NCI-H2029 (cell line): Measurements from ENCODE around the gene NT5DC1.

Source experiments
- DNase-seq: peaks from one replicate; lab custom pipeline; 2025; lab: John Stamatoyannopoulos, UW

NT5DC1 gene

DNA sequence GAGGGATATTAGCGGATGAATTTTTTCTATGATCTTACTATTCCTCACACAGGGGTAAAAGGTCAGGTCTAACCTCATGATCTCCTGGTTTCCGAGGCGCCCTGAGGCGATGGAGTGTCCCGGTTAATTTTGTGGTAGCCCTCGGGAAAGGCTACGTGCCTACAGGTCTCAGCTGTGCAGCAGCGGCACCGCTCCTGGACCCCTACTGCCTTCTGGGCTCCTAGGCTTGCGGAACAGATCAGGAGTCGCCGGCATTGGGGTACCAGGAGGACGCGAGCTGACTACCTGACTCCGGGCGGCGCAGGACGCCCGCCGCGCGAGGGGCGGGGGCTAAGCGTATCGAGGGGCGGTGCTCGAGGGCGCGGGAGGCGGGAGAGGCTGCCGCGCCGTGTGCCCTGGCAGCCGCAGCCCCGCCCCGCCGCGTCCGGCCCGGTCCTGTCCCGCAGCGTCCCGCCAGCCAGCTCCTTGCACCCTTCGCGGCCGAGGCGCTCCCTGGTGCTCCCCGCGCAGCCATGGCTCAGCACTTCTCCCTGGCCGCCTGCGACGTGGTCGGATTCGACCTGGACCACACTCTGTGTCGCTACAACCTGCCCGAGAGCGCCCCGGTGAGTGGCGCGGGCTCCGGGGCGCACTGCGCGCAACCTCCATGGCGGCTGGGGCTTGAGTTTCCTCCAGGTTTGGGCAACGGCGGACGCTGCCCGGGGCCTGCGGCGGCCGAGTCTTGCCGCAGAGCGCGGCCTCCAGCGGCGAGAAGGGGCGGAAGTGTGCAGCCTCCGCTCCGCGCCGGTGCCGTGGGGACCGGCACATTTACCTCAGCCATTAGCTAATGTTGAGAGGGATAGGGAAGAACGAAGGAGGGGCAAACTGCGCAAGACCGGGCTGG, at the start of gene NT5DC1:
Gene NT5DC1 (plus strand): TSS at position 435 of the 883 bp plus-strand sequence. CDS start 78 bp downstream, at position 513.
- peak; percentile 84 for DNase-seq

DNA sequence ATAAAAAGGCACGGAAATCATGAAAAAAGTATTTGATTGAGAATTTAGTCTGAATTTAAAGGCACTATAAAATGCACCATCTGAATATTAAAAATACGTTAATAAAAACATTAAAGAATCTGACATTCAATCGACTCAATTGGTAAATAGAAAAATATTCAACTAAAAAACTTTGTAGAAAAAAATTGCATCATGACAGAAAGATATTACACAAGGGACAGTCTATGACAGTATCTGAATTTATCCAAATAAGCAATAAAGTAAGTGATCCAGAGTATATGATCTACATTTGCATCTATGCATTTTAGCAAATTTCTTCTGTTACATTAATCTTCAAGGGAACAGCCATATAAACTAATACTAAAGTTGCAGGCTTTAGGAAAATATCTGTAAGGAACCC, 49.4 kb upstream of the NT5DC1 start:
- no peak for DNase-seq

DNA sequence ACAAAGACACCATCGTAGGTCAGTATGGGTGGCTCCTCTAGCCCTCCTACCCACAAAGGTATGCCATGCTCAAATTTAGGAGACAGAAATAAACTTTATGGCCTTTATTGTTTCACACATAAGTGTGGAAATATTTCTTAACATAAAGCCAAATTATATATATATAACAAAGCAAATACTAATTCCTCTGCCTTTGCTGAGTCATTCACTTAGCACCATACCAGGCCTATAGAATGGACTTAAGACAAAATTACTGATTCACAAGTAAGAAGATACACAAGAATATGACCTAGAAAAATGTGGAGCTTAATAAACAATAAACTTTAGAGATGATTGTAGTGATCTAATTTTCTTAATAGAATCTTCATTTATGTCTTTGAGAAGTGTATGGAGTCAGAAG, 45.1 kb upstream of the NT5DC1 start:
- DNase-seq = no peak

DNA sequence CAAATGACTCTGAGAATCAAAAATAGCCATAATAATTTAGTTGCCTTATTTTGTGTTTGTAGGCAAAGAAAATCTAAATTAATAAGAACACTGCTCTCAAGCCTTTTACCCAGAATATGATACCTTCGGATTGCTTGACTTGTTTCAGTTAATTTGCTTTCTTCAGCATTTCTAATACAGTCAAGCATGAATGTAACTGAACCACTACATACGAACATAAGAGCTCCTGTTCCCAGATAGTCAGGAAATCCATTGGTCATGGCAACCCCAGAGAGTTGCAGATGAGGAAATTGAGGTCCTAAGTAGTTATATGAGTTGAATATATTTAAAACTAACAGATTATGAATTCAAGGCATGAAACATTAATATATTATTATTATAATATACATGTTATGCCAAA, 42.9 kb upstream of the NT5DC1 start:
- DNase-seq = no peak

DNA sequence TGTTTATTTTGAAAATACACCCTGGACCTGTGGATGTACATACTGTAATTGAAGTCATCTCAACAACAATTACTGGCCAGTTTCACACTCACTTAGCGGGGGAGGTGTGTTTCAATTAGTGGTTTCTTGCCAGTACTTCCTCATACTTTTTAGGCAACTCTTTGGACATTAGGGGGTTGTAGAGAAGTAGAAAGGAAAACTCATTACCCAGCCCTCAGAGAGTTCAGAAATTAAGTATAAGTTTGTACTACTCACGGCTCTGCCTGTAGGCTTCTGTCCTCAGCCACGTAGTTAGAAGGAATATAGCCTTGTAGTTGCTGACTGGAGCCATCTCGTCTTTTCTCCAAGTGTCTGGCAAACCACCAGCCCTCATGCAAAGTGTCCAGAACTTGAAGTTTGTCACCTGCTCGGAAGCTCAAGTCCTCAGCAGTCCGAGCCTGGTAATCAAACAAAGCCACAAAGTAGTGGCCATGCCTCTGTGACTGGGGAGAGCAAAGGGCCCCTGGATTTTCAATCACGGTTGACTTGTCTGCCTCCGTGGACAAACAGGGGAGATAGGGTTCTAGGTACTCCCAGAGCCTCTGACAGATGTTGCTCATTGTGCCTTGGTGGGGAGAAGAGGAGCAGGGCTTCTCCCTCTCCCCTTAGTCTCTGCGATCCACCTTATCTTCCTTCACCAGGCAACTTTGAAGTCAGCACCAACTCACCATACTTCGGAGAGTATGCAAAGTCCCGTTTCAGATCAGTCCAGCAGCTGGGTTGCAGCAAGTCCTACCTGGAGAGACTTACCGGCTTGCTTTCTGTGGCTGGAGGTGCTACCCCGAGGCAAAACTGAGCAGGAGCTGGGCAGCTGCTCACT, 40.7 kb upstream of the NT5DC1 start:
- no peak for DNase-seq

DNA sequence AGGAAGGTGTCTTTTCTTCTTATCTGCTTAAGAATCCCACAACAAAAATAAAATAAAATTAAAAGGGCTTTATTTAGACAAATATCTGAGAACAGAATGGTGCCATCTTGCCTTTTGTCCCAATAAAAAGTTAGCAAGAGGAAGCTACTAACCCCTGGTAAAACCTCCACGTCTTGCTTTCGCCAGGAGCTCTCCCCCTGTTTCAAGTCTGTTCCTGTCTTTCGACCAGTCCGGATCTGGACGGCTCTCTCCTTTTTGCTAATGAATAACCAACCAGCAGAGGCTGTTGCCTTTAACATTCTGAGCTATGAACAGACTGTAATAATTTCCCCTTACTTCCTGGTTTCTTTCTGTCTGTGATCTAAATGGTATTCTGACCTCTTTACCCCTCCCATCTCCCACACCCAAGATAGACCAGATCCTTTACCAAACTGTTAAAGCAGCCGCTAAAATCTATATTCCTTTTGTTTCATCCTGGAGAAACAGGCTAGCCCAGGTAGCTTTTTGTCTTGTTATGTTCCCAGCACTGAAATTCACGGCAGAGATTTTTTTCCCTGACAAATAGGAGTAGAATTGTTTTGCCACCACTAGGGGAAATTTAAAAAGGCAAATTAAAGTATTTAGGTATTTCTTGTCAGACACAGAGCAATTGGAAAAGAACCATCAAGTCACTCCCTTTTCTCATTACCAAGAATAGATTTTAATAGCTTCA, 39.9 kb upstream of the NT5DC1 start, which contains the start of gene FRK:
Gene FRK (minus strand): TSS at position 320 of the 712 bp plus-strand sequence. CDS start 580 bp downstream, outside the sequence.
- no peak for DNase-seq

DNA sequence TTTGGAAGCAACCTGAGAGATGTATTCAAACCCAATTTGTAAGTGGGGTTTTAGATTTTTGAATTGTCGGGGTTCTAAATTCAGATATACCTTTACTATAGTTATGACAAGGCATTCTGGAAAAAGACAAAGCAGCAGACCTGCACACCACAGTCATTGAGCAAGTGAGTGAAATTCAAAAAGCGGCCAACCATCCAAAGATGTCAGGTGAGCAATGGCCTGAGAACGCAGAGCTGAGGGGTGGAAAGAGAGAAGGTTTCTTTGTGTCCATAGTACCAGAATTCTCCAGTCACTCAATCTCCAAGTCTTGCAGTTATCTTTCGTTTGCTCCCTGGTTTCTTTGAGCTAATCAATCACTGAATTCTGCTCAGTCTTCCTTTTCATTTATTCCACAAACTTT, 38.2 kb upstream of the NT5DC1 start:
- DNase-seq = no peak

DNA sequence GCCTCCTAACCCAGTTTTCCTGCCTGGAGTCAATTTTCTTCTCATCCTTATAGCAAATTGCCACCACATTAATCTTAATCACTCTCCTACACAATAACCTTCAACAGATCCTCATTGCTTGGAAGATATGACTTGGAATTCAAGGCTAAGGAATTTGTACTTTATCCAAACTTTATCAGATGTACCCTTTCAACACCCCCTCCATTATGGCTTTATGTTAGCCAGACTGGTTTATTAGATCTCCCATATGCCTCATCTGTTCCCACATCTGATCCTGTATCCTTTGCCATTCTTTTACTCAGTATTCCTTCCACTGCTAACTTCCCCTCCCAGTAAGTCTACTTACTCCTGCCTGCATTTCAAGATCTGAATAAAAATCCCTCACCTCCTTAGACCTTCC, 36.0 kb upstream of the NT5DC1 start:
- DNase-seq = no peak

DNA sequence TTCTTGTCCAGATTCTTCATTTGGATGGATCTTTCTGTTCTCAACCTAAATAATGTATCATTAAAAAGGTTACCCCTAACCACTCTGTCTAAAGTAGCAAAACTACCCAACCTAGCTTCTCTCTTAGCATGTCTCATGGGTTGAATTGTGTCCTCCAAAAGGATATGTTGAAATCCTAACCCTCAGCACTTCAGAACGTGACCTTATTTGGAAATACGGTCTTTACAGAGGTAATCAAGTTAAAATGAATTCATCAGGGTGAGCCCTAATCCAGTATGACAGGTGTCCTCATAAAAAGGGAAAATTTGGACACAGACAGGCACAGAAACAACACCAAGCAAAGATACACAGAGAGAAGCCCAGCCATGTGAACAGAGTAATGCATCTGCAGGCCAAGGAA, 33.9 kb upstream of the NT5DC1 start:
- no peak for DNase-seq

DNA sequence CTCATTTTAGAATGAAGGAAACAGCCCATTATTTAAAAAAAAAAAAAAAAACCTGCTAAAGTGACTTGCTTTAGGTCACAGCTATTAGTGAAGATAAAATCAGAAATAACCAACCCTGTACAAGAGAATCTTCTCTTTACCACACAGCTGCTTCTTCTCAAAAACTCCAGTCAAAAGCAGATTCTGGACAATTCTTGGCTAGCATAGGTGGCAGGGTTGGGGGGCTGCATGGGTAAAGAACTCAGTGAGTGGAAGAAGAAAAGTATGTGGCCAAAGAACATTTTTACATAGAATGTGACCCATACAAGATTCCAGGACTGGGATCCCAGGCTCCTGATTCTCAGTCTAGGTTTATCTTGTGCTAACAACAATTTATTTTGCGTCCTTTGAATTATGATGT, 30.6 kb upstream of the NT5DC1 start:
- no peak for DNase-seq

DNA sequence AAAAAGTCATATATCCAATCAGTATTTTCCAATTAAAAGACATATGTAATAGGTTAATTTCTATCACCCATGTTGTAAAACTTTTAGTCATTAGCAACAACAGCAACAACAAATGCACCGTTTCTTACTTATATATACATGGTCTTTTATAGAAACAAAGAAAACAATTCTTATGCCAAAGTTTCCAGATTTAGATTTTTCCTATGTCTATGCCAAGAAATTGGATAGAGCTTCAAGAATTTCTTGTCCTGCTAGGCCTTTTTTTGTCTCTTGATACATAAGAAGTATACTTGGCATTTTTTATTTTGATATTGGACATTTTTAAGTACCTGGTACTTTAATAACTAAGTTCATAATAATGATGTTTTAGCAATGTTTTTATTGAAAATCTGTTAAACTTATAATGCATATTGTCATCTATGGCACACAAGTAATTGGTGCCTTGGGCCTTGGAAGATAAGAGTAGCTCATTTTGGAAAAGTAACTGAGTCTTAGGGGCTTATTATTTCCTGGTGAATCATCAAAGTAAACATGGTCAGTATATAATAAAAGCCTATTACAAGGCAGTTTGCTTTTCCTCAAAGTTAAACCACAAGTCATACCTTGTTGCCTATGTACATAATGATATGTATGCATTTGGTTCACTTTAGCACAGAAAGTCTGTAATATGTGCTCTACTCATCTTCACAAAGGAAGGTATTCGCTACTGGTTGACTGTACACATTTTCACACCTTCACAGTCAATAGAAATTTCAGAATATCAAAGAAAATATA, 29.9 kb upstream of the NT5DC1 start:
- DNase-seq = no peak

DNA sequence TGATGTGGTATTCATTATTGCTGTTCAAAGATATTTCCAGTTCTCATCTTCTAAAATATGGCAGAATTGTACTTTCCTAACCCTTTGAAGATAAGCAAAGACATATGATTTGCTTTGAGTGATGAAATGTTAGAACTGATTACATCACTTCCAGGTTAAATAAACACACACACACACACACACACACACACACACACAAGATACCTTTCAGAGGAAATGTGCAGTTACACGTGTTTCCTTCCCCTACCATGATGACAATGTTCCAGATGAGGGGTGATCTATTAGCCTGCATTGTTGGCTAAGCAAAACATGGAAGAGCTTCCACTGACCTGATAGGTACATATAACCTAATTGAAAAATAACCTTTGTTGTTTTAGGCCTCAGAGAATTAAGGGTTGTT, 28.3 kb upstream of the NT5DC1 start:
- no peak for DNase-seq

DNA sequence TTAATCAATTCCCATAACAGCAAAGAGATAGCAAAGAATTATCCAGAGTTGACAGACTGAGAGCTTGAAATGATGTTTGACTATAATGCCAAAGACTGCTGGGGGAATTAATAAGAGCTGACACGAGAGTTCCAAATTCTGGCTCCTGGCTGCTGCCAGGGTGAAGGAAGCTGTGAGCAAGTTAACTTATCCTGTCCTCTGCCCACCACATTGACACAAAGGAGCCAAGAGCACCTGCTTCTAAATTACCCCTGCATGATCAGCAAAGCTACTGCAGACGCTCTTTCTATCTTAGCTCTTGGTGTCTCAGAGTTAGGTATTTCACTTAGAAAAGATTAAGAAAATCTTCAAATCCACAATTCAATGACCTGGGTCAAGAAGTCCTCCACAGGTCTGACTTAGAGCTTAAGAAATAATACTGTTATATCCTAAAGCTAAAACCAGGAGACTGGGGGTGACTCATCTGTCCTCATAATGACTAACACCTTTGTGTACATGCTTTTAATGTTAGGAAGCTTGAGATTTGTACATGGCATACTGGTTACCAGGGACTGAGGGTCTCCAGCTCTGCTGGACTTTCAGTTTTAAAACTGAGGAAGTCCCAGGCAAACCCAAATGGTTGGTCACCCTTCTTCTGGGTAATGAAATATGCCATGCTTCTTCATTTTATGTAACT, 26.8 kb upstream of the NT5DC1 start:
- no peak for DNase-seq

DNA sequence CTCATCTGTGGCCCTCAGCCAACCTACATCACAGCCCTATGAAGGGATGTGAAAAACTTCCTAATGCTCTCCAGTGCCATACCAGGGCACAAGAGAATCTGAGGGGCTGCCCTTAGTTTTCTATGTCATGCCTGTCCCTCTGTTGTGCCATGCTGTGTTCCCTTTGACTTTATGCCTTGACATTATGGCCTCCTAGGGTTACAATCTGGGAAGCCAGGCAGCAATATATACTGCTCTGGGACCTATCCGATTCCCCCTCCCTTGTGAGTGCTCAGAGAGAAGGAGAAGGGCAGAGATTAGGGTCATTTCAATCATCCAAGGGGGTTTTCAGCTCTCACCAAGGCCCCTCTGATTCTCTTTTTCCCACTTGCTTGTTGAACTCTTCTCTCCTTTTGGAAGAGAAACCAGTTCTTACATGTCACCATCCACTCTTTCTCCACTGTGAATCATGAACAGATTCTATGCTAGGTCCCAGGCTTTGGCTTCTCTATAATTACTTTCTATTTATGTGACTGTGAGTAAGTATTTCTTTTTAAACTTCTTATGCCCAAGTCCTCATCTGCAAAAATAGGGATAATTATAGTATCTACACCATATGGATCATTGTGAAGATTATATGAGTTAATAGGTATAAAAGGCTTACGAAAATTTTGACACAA, 25.8 kb upstream of the NT5DC1 start:
- DNase-seq = no peak

DNA sequence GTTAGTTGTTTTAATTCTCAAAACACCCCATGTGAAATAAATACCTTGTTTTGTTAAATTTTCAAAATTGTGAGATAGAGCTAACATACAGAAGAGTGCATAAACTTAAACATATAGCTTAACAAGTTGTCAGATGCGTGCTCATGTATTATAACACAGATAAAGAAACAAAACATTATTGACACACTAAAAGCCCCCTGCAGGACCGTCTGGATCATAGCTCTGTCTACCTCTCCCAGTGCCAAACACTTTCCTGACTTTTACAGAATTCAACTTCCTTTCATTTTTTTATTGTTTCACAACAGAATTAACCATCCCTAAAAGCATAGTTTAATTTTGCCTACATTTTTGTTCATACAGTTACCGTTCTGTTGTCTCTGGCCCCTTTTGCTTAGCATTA, 22.1 kb upstream of the NT5DC1 start:
- no peak for DNase-seq

DNA sequence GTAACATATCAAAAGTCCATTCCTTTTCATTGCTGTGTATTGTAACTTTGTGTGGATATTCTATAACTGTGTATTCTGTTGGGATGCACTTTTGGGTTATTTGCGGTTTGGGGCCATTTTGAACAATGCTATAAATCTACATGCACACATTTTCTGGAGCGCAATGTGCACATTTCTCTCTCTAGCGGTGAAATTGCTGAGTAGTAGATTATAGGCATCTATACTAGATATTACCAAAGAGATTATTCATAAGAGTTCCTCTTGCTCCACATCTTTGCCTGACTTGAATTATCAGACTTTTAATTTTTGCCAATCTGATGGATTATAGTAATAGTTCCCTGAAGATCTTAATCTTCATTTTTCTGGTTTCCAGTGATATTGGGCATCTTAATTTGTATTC, 21.7 kb upstream of the NT5DC1 start:
- DNase-seq = no peak

DNA sequence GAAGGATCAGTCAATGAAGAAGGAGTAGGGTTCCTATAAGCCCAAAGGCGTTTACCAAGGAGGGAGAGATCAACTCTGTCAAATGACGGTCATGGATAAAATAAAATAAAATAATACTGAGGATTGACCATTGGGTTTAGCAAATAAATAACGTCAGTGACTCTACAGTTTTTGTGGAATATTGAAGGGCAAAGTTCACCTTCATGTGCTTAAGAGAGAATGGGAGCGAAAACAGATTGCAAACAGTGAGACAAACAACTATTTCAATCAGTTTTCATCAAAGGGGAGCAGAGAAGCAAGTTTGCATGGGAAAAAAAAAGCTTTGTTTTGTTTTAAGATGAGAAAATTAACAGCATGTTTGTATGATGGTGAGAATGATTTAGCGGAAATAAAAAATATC, 17.6 kb upstream of the NT5DC1 start:
- no peak for DNase-seq

DNA sequence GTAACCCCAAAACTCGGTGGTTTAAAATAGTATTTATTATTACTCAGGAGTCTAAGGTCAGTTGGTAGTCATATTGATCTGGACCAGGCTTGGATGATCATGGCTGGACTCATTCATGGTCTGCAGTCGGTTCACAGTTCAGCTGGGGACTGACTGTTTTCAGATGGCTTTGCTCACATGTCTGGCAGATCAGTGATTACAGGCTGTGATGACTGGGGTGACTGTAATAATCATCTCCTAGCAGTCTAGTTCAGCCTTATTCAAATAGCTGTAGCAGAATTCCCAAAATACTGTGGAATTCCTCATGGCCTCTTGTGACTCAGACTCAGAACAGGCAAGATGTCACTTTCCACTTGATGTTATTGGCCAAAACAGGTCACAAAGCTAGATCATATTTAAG, 16.4 kb upstream of the NT5DC1 start:
- DNase-seq = no peak

DNA sequence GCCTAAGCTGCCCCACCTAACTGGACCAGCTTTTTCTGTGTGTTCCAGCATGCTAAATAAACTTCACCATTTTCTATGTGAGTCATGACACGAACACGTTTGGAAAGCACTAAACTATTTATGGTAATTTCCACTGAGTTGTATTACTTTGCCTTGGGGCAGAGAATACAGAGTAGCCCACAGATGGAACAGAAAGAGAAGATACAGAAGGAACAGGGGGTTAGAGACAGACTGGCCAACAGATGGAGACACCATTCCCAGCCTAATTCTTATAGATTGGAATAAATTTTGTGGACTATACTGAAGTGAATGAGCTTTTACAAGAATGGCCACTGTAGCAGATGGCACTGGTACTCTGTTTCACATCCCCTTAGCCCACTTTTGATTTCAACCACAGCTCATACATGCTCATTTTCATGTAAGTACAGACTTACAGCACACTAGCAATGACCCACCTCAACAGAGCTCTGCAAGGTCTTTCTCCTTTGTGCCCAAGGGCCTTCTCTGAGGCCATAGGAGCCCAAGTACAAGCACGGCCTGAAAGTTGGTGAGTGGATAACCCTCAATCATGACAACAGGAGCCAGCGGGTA, 13.1 kb upstream of the NT5DC1 start:
- no peak for DNase-seq

DNA sequence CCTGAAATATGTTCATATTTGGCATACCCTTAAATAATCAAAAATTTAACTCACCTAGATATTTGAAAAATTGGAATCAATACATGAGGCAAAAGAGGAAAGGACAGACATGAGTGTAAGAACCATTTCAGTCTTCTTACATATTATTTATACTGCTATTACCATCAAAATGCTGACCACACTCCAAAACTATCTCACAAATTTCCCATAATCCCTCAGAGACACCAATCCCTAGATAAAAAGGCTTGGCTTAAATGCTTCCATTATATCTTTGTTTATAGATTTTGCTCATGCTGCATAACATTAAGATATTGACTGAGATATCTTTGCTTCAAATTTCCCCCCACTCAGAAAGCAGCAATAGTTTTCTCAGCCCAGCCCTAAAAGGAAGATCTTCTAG, 11.7 kb upstream of the NT5DC1 start:
- DNase-seq = no peak
